GM12878 (cell line): Measurements from ENCODE around the gene NIPAL3. TPM values are rescaled to one million over a fixed set of nuclear protein-coding genes. Genes with fewer than 3 reads are reported as not detected.

Experiments used
- ATAC-seq: fragments of 200-7000 bp; cut with Tn5 transposase; 3 replicates; pipeline ENCODE4 v1.9.1; 2020; ENCODE audit warnings: mild to moderate bottlenecking, moderate library complexity
- BruUV-seq: library from RNA; stranded (reverse); fragments of 400-500 nt; replicated peaks from 2 replicates; lab custom pipeline; 2021; lab: Mats Ljungman, UMichigan
- CTCF ChIA-PET: fragments of 300-600 bp; sonication (Branson Sonifier 250); formaldehyde crosslinking; extraction: SDS; loops from one replicate; lab custom pipeline; 2021; ENCODE audit warnings: inconsistent platforms; lab: Yijun Ruan, JAX
- POLR2A ChIA-PET: fragments of 350-600 bp; formaldehyde crosslinking; extraction: SDS; loops from one replicate; lab custom pipeline; 2021; ENCODE audit warnings: inconsistent platforms; lab: Charles Lee
- RAD21 ChIA-PET: fragments of 300-600 bp; sonication (Branson Sonifier 250); formaldehyde crosslinking; loops from one replicate; lab custom pipeline; 2023; ENCODE audit warnings: antibody characterized with exemption; ENCODE audit not compliant: unreplicated experiment; lab: Charles Lee
- SMC1A ChIA-PET: fragments of 300-600 bp; sonication (Branson Sonifier 250); formaldehyde crosslinking; loops from one replicate; lab custom pipeline; 2023; ENCODE audit not compliant: unreplicated experiment, uncharacterized antibody; lab: Charles Lee
- DNase-seq: peaks from one replicate; pipeline ENCODE4 v3.0.0-alpha.2; 2011; ENCODE audit warnings: low read depth, low spot score
- FAIRE-seq: peaks from 3 replicates; lab custom pipeline; 2011; peaks lifted over from hg19 to GRCh38; lab: Jason Lieb, UNC
- H2AFZ ChIP-seq: 2 replicates; pipeline ENCODE4 v1.6.0; 2011; ENCODE audit warnings: low read depth, low read length, control low read depth; ENCODE audit not compliant: control insufficient read depth
- H3K27ac ChIP-seq: 2 replicates; pipeline ENCODE4 v1.5.1; 2011; ENCODE audit warnings: control low read depth; ENCODE audit not compliant: control insufficient read depth, insufficient read depth
- H3K27me3 ChIP-seq, 2 experiments: replicated peaks in 1 of 2; 2 replicates each; pipeline versions ENCODE4 v1.6.0 to v1.6.1; 2011; ENCODE audit warnings: low read length in 1 of 2; ENCODE audit not compliant: control insufficient read depth in 2 of 2, insufficient read depth in 2 of 2
- H3K36me3 ChIP-seq, 2 experiments: 2 replicates each; pipeline ENCODE4 v1.5.1; 2011; ENCODE audit warnings: low read length in 1 of 2; ENCODE audit not compliant: control insufficient read depth in 2 of 2, insufficient read depth in 2 of 2
- H3K4me1 ChIP-seq: 2 replicates; pipeline ENCODE4 v1.6.1; 2011; ENCODE audit warnings: mild to moderate bottlenecking, low read length, moderate library complexity, mixed read lengths; ENCODE audit not compliant: control insufficient read depth, insufficient read depth
- H3K4me2 ChIP-seq: 2 replicates; pipeline ENCODE4 v1.6.0; 2011; ENCODE audit warnings: control low read depth; ENCODE audit not compliant: control insufficient read depth, insufficient read depth
- H3K4me3 ChIP-seq: fragments of 200-600 bp; sonication (generic); 2 replicates; pipeline ENCODE4 v1.5.1; 2016
- H3K79me2 ChIP-seq: 2 replicates; pipeline ENCODE4 v1.6.0; 2011; ENCODE audit warnings: low read length; ENCODE audit not compliant: control insufficient read depth, insufficient read depth
- H3K9ac ChIP-seq: 2 replicates; pipeline ENCODE4 v1.8.0; 2011; ENCODE audit warnings: low read length, control low read depth, mixed read lengths; ENCODE audit not compliant: control insufficient read depth, insufficient read depth
- H3K9me3 ChIP-seq: replicated peaks from 3 replicates; pipeline ENCODE4 v1.5.1; 2011; ENCODE audit warnings: mild to moderate bottlenecking, low read length; ENCODE audit not compliant: control insufficient read depth, insufficient read depth
- H4K20me1 ChIP-seq: 2 replicates; pipeline ENCODE4 v1.6.0; 2011; ENCODE audit not compliant: control insufficient read depth, insufficient read depth
- BMI1 ChIP-seq: fragments of 450-650 bp; IDR thresholded peaks from 2 replicates; pipeline ENCODE4 v1.6.1; 2016; ENCODE audit warnings: mild to moderate bottlenecking, moderate library complexity, borderline replicate concordance
- E2F4 ChIP-seq: IDR thresholded peaks from 2 replicates; pipeline ENCODE4 v1.6.1; 2012; ENCODE audit warnings: low read depth, low read length, improper control_type of control experiment
- JUND ChIP-seq: IDR thresholded peaks from 2 replicates; pipeline ENCODE4 v1.6.1; 2012; ENCODE audit warnings: low read depth, mild to moderate bottlenecking, low read length, improper control_type of control experiment, moderate library complexity
- KAT2A ChIP-seq: conservative IDR thresholded peaks from 2 replicates; pipeline ENCODE4 v1.6.1; 2011; ENCODE audit warnings: low read depth, low read length; ENCODE audit not compliant: control insufficient read depth
- PBX3 ChIP-seq: IDR thresholded peaks from 2 replicates; pipeline ENCODE4 v1.6.1; 2011; ENCODE audit warnings: mild to moderate bottlenecking, low read depth, low read length, moderate library complexity; ENCODE audit not compliant: insufficient replicate concordance
- PML ChIP-seq: IDR thresholded peaks from 2 replicates; pipeline ENCODE4 v1.6.1; 2012; ENCODE audit warnings: low read length, inconsistent platforms
- RB1 ChIP-seq: fragments of 450-650 bp; formaldehyde crosslinking; IDR thresholded peaks from 2 replicates; pipeline ENCODE4 v1.6.1; 2017; ENCODE audit warnings: mild to moderate bottlenecking, borderline replicate concordance
- RELA ChIP-seq: fragments of 450-650 bp; IDR thresholded peaks from 2 replicates; pipeline ENCODE4 v1.8.0; 2014; ENCODE audit warnings: borderline replicate concordance; ENCODE audit not compliant: partially characterized antibody
- ZNF592 ChIP-seq: fragments of 450-650 bp; IDR thresholded peaks from 2 replicates; pipeline ENCODE4 v1.6.1; 2017; ENCODE audit warnings: mild to moderate bottlenecking, moderate library complexity
- ZNF622 ChIP-seq: fragments of 450-650 bp; IDR thresholded peaks from 2 replicates; pipeline ENCODE4 v1.6.1; 2017; ENCODE audit warnings: mild to moderate bottlenecking, inconsistent platforms
- WGBS: methylation state at CpG from one replicate; pipeline ENCODE4 v1.1.6; 2016; ENCODE audit warnings: low lambda C conversion rate; ENCODE audit not compliant: insufficient replicate concordance, insufficient coverage; ENCODE audit errors: missing lambda C conversion rate; 5-methylcytosine and 5-hydroxymethylcytosine counted together
- in situ Hi-C: fragments of 300-500 bp; cut with MboI; formaldehyde crosslinking; loops from 9 replicates; pipeline ENCODE4 v1.14.3; 2018; ENCODE audit warnings: mixed read lengths
- intact Hi-C: fragments of 100-400 bp; cut with micrococcal nuclease; formaldehyde crosslinking; loops from one replicate; pipeline ENCODE4 v1.14.2; 2022; ENCODE audit not compliant: unreplicated experiment
- polyA plus RNA-seq, 11 experiments: library from polyadenylated mRNA; depleted of rRNA in 4 of 11; unstranded in 6 of 11; stranded (reverse) in 5 of 11; fragments of >200 nt; fragmentation: Nextera tagmentation in 4 of 11; fragmentation: Illumina TruSeq in 1 of 11; extraction: Ambion mirVana in 4 of 11; extraction: Trizol in 1 of 11; gene quantifications; 1 replicate in 1 of 11; 2 replicates in 10 of 11; pipeline versions ENCODE4 v1.2.1 to v1.2.3, GENCODE V29; 2011 to 2016; ENCODE audit warnings: inconsistent platforms in 2 of 11, missing spikeins in 2 of 11, low read depth in 1 of 11
- total RNA-seq, 4 experiments: library from RNA; depleted of rRNA in 3 of 4; stranded (reverse); fragments of >200 nt in 3 of 4; fragmentation: Illumina TruSeq in 1 of 4; extraction: Trizol in 1 of 4; gene quantifications; 2 replicates each; pipeline versions ENCODE4 v1.2.1 to v1.2.3, GENCODE V29; 2013 to 2021

Gene NIPAL3
- total and polyA plus RNA-seq, 10 of the 15 experiments (the other 5 are each of a cell fraction or from before 2014, with no cell fraction given): 2.1 to 9.4 (median 4.2) TPM

GRCh38 chr1:24382165-24382577, 33.4 kb upstream of the NIPAL3 start:
- CTCF ChIA-PET: interaction anchor here (1.1 to 3.2 kb wide), 5 partner anchors 10 to 232 kb away, joined by 3 to 12 read pairs (median 9); no protein-coding TSS in a partner anchor
- H2AFZ ChIP-seq: no peak overlapping the region
- SMC1A ChIA-PET: interaction anchor here (1.0 to 3.6 kb wide), 3 partner anchors 9 to 182 kb away, joined by 3 to 16 read pairs (median 3); no protein-coding TSS in a partner anchor

GRCh38 chr1:24383381-24383940, 32.1 kb upstream of the NIPAL3 start:
- Histone ChIP-seq H3K9me3 (no peaks in the 10 kb centered on the region), H2AFZ (no peak overlapping the region), H3K9ac (no peak overlapping the region), H3K27ac (no peak overlapping the region), H4K20me1 (no peaks in the 10 kb centered on the region), H3K4me3 (no peak overlapping the region), H3K4me2 (no peak overlapping the region), H3K36me3 (no peaks in the 10 kb centered on the region), H3K79me2 (no peaks in the 10 kb centered on the region), H3K27me3 (no peaks in the 10 kb centered on the region; a peak in 1 of 4 replicates), H3K4me1 (peaks cover 31% of the 10 kb centered on the region)
- FAIRE-seq: no peak
- intact Hi-C loops (no loop called here), in situ Hi-C loops (no loop called here)
- no peak for DNase-seq
- SMC1A ChIA-PET: interaction anchor here (1.0 to 3.6 kb wide), 4 partner anchors 8 to 185 kb away, joined by 3 to 19 read pairs (median 10); no protein-coding TSS in a partner anchor
- RAD21 ChIA-PET: interaction anchor here (1.7 to 3.8 kb wide), 2 partner anchors 8 to 185 kb away, joined by 5 to 12 read pairs; no protein-coding TSS in a partner anchor
- POLR2A ChIA-PET: no interaction called here
- CTCF ChIA-PET: interaction anchor here (0.6 to 6.2 kb wide), 3 partner anchors 9 to 787 kb away, joined by 4 to 74 read pairs (median 12); no protein-coding TSS in a partner anchor
- BruUV-seq: no TSS peak
- 51% methylated on average over 2 of the region's 2 CpGs for WGBS
- no peak for ATAC-seq
- TF ChIP-seq E2F4: no peak
- TF ChIP-seq KAT2A: no peak
- TF ChIP-seq PML: no peak
- no peak for TF ChIP-seq BMI1
- no peak for TF ChIP-seq JUND
- no peak for TF ChIP-seq RB1
- TF ChIP-seq PBX3: no peak
- TF ChIP-seq ZNF592: no peak

More at GRCh38 chr1:24382165-24382577, 33.4 kb upstream of the NIPAL3 start:
- ChIA-PET RAD21 (interaction anchor here (3.8 kb wide), 1 partner anchor 9 kb away, joined by 12 read pairs; no protein-coding TSS in a partner anchor), POLR2A (no interaction called here)
- no TSS peak for BruUV-seq
- no peak overlapping the region for H3K4me3 ChIP-seq
- ATAC-seq (no peak), DNase-seq (no peak)
- H3K36me3 ChIP-seq: no peaks in the 10 kb centered on the region
- H3K9me3 ChIP-seq: no peaks in the 10 kb centered on the region
- peaks cover 31% of the 10 kb centered on the region for H3K4me1 ChIP-seq
- no peaks in the 10 kb centered on the region for H3K79me2 ChIP-seq
- intact Hi-C loops: no loop called here
- no peak overlapping the region for H3K9ac ChIP-seq
- H3K27me3 ChIP-seq: no peaks in the 10 kb centered on the region
- no peaks in the 10 kb centered on the region for H4K20me1 ChIP-seq
- TF ChIP-seq ZNF622 (no peak), RELA (no peak)
- TF ChIP-seq, all 136 proteins: peak for 0
- 86% methylated on average over 8 of the region's 8 CpGs for WGBS
- Histone ChIP-seq H3K27ac (no peak overlapping the region), H3K4me2 (no peak overlapping the region)
- in situ Hi-C loops: no loop called here
- no peak for FAIRE-seq
